GM23338 (cell line): ENCODE data around the gene CLIP2. TPM values are rescaled to one million over a fixed set of nuclear protein-coding genes. Genes with fewer than 3 reads are reported as not detected.
A peak's percentile ranks its signal among the peaks of the same experiment; 100 is the strongest.
"Not testable (repeated sequence)": the region's sequence is repeated elsewhere in the genome, so short reads cannot be mapped to it uniquely, and the experiment has no call there.

Experiments used
- ATAC-seq: fragments of 200-7000 bp; cut with Tn5 transposase; 3 replicates; pipeline ENCODE4 v1.9.1; 2020
- DNase-seq: peaks from one replicate; pipeline ENCODE4 v3.0.0-alpha.2; 2015; ENCODE audit warnings: low spot score
- H2AFZ ChIP-seq: fragments of 200-600 bp; sonication (generic); 2 replicates; pipeline ENCODE4 v1.8.0; 2016; ENCODE audit warnings: antibody characterized with exemption, mild to moderate bottlenecking, moderate library complexity
- H3F3A ChIP-seq: fragments of 200-600 bp; sonication (generic); replicated peaks from 2 replicates; pipeline ENCODE4 v1.8.0; 2017; ENCODE audit warnings: antibody characterized with exemption, mixed run types, low read depth
- H3K27ac ChIP-seq: fragments of 200-600 bp; sonication (generic); 2 replicates; pipeline ENCODE4 v1.6.1; 2016; ENCODE audit warnings: low read depth
- H3K27me3 ChIP-seq: fragments of 200-600 bp; sonication (generic); 2 replicates; pipeline ENCODE4 v1.8.0; 2016; ENCODE audit warnings: mild to moderate bottlenecking, mixed run types, moderate library complexity; ENCODE audit not compliant: insufficient read depth
- H3K36me3 ChIP-seq: fragments of 200-600 bp; sonication (generic); 2 replicates; pipeline ENCODE4 v1.8.0; 2016; ENCODE audit warnings: mild to moderate bottlenecking; ENCODE audit not compliant: insufficient read depth
- H3K4me1 ChIP-seq: fragments of 200-600 bp; sonication (generic); 2 replicates; pipeline ENCODE4 v1.8.0; 2016; ENCODE audit warnings: mild to moderate bottlenecking, moderate library complexity; ENCODE audit not compliant: insufficient read depth
- H3K4me2 ChIP-seq: fragments of 200-600 bp; sonication (generic); 2 replicates; pipeline ENCODE4 v1.7.1; 2017; ENCODE audit warnings: mixed run types
- H3K4me3 ChIP-seq: fragments of 200-600 bp; sonication (generic); 2 replicates; pipeline ENCODE4 v1.6.1; 2016; ENCODE audit warnings: mixed run types
- H3K79me2 ChIP-seq: fragments of 200-600 bp; sonication (generic); replicated peaks from 2 replicates; pipeline ENCODE4 v1.8.0; 2017; ENCODE audit warnings: mild to moderate bottlenecking; ENCODE audit not compliant: insufficient read depth
- H3K9me2 ChIP-seq: fragments of 200-600 bp; sonication (generic); 2 replicates; pipeline ENCODE4 v1.8.0; 2017; ENCODE audit not compliant: insufficient read depth
- H4K20me1 ChIP-seq: fragments of 200-600 bp; sonication (generic); replicated peaks from 2 replicates; pipeline ENCODE4 v1.8.0; 2017; ENCODE audit warnings: mild to moderate bottlenecking; ENCODE audit not compliant: insufficient read depth
- H3K27ac Mint-ChIP-seq: 2 replicates; pipeline ENCODE4 v1.8.0; 2020; ENCODE audit warnings: inconsistent platforms, mild to moderate bottlenecking, moderate library complexity, mixed read lengths
- H3K27me3 Mint-ChIP-seq: 3 replicates; pipeline ENCODE4 v1.8.0; 2022; ENCODE audit warnings: low read depth, mild to moderate bottlenecking, moderate library complexity, mixed read lengths, inconsistent platforms; ENCODE audit not compliant: insufficient read depth, poor library complexity
- H3K36me3 Mint-ChIP-seq: 3 replicates; pipeline ENCODE4 v1.8.0; 2021; ENCODE audit warnings: low read depth, mild to moderate bottlenecking, inconsistent platforms, moderate library complexity, mixed read lengths
- H3K4me1 Mint-ChIP-seq: 3 replicates; pipeline ENCODE4 v1.8.0; 2020; ENCODE audit warnings: mild to moderate bottlenecking, inconsistent platforms, mixed read lengths
- H3K4me3 Mint-ChIP-seq: 3 replicates; pipeline ENCODE4 v1.8.0; 2021; ENCODE audit warnings: moderate library complexity, mild to moderate bottlenecking, inconsistent platforms, mixed read lengths
- H3K9me3 Mint-ChIP-seq: 3 replicates; pipeline ENCODE4 v1.8.0; 2020; ENCODE audit warnings: moderate library complexity, mild to moderate bottlenecking, inconsistent platforms, mixed read lengths
- CREB1 ChIP-seq: fragments of 250-450 bp; sonication (Bioruptor Pico); IDR thresholded peaks from 2 replicates; pipeline ENCODE4 v1.5.0; 2020; ENCODE audit warnings: low read depth, mild to moderate bottlenecking, moderate library complexity
- EZH2 ChIP-seq: fragments of 200-600 bp; sonication (generic); IDR thresholded peaks from one replicate; pipeline ENCODE4 v1.8.0; 2017; ENCODE audit warnings: antibody characterized with exemption, mild to moderate bottlenecking, low read depth; ENCODE audit not compliant: unreplicated experiment
- EZH2phosphoT487 ChIP-seq: fragments of 200-600 bp; sonication (generic); IDR thresholded peaks from one replicate; pipeline ENCODE4 v1.8.1; 2018; ENCODE audit warnings: antibody characterized with exemption; ENCODE audit not compliant: unreplicated experiment
- ZNF114 ChIP-seq: fragments of 250-450 bp; sonication (Bioruptor Pico); IDR thresholded peaks from 2 replicates; pipeline ENCODE4 v1.5.0; 2020; ENCODE audit warnings: mild to moderate bottlenecking, moderate library complexity
- ZNF331 ChIP-seq: fragments of 250-450 bp; sonication (Bioruptor Pico); IDR thresholded peaks from 2 replicates; pipeline ENCODE4 v1.5.0; 2020; ENCODE audit warnings: low read depth, mild to moderate bottlenecking, moderate library complexity
- polyA plus RNA-seq: library from polyadenylated mRNA; unstranded; fragments of >200 nt; fragmentation: Nextera tagmentation; extraction: Ambion mirVana; gene quantifications from 2 replicates; pipeline ENCODE4 v1.2.1, GENCODE V29; 2016
- total RNA-seq: library from RNA; depleted of rRNA; stranded (reverse); fragments of >200 nt; shearing (Covaris generic); gene quantifications from 2 replicates; pipeline ENCODE4 v1.2.3, GENCODE V29; 2014
- TF ChIP-seq, protein P1 (sequence below), 2 experiments: fragments of 200-600 bp in 1 of 2; sonication (generic) in 1 of 2; conservative IDR thresholded peaks; 2 replicates each; pipeline versions ENCODE4 v1.5.1 to v1.6.1; 2016 to 2017; ENCODE audit warnings: antibody characterized with exemption in 2 of 2, low read depth in 2 of 2, mild to moderate bottlenecking in 2 of 2, moderate library complexity in 1 of 2
- TF ChIP-seq, protein P2 (sequence below): fragments of 250-450 bp; sonication (Bioruptor Pico); IDR thresholded peaks from 2 replicates; pipeline ENCODE4 v1.5.0; 2020; ENCODE audit warnings: mild to moderate bottlenecking, moderate library complexity

Gene CLIP2
- total and polyA plus RNA-seq, 2 experiments from 2014 or later: 8.1 to 51.9 TPM

DNA sequence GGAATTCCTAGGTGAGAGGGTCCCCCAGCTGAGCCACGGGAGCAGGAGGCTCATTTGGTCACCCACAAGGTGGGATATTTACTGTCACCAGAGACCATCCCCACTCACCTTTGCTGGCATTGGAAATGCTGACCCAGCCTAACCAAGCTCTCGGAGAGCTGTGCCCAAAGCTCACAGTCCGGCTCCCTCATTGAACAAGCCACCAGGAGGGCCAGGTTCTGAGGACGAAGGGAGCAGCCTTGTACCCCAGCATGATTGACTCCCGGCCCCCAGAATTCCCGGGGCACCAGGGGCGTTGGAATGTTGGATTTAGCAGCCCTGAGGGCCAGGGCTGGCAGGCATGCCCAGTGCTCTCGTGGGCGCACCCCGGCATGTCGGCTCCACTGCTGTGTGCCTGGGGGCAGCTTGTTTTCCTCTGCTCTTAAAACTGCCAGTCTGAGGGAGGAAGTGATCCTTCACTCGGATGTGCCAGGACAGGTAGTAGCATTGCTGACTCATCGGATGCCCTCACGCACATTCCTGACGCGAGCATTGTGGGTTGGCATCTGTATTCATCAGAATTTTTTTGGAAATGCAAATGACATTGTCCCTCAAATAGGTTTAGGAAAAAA, 23.3 kb downstream of the CLIP2 start (continued):
- TF ChIP-seq, protein P1, sequence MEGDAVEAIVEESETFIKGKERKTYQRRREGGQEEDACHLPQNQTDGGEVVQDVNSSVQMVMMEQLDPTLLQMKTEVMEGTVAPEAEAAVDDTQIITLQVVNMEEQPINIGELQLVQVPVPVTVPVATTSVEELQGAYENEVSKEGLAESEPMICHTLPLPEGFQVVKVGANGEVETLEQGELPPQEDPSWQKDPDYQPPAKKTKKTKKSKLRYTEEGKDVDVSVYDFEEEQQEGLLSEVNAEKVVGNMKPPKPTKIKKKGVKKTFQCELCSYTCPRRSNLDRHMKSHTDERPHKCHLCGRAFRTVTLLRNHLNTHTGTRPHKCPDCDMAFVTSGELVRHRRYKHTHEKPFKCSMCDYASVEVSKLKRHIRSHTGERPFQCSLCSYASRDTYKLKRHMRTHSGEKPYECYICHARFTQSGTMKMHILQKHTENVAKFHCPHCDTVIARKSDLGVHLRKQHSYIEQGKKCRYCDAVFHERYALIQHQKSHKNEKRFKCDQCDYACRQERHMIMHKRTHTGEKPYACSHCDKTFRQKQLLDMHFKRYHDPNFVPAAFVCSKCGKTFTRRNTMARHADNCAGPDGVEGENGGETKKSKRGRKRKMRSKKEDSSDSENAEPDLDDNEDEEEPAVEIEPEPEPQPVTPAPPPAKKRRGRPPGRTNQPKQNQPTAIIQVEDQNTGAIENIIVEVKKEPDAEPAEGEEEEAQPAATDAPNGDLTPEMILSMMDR (conservative IDR thresholded peaks at IDR 0.05; ENCODE audit: low read depth in 2 of 2): no peak

DNA sequence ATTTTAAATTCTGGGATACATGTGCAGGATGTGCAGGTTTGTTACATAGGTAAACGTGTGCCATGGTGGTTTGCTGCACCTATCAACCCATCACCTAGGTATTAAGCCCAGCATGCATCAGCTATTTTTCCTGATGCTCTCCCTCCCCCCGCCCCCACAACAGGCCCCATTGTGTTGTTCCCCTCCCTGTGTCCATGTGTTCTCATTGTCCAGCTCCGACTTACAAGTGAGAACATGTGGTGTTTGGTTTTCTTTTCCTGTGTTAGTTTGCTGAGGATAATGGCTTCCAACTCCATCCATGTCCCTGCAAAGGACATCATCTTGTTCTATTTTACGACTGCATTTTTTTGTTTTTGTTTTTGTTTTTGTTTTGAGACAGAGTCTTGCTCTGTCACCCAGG, 26.7 kb downstream of the CLIP2 start:
- not testable (repeated sequence) for H3F3A ChIP-seq, H3K4me3 ChIP-seq, H3K27me3 ChIP-seq, H4K20me1 ChIP-seq, H3K4me3 Mint-ChIP-seq, H3K36me3 ChIP-seq, H3K4me1 ChIP-seq, H3K9me2 ChIP-seq, H3K4me2 ChIP-seq, H3K27ac ChIP-seq, H2AFZ ChIP-seq, ATAC-seq, DNase-seq, H3K9me3 Mint-ChIP-seq
- peak overlapping the region; percentile 11; the same call in 1 of the 2 replicates for H3K27ac Mint-ChIP-seq
- peaks cover 29% of the 10 kb centered on the region for H3K36me3 Mint-ChIP-seq
- H3K27me3 Mint-ChIP-seq: peaks cover 24% of the 10 kb centered on the region
- H3K79me2 ChIP-seq: peaks cover 19% of the 10 kb centered on the region
- peaks cover 11% of the 10 kb centered on the region for H3K4me1 Mint-ChIP-seq

DNA sequence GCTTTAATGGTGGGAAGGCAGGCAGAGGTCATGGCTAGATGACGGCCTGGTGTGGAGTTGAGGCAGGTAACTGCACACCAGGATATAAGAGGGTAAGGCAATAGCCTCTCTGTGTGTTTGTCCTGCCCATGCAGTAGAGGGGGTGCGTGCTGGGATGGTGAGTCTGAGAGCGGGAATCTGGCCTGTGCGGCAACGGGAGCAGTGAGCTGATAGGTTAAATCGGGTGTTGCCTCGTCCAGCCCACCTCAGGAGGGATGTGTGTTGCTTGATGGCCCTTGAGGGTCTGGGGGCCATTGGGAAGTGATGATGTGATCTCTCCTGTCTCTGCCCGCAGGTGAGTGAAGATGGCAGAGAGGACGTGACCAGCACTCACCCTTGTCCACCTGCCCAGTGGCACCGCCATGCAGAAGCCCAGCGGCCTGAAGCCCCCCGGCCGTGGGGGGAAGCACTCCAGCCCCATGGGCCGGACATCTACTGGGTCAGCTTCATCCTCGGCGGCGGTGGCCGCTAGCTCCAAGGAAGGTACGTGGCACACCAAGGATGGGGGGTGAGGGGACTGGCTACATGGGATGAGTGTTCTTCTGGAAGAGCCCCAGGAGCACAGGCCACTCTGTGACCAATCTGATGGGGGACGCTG, 28.1 kb downstream of the CLIP2 start:
- DNase-seq (no peak), ATAC-seq (no peak)
- Mint-ChIP-seq H3K27me3 (peaks cover 22% of the 10 kb centered on the region), H3K36me3 (peaks cover 31% of the 10 kb centered on the region), H3K27ac (no peak overlapping the region), H3K4me3 (no peak overlapping the region), H3K4me1 (peaks cover 11% of the 10 kb centered on the region), H3K9me3 (no peaks in the 10 kb centered on the region)
- peaks cover 11% of the 10 kb centered on the region for H3K79me2 ChIP-seq
- no peaks in the 10 kb centered on the region for H3K27me3 ChIP-seq
- no peaks in the 10 kb centered on the region; the same call in 1 of the 2 replicates for H4K20me1 ChIP-seq
- H3K27ac ChIP-seq: no peak overlapping the region
- no peak overlapping the region for H3K4me3 ChIP-seq
- H2AFZ ChIP-seq: no peak overlapping the region
- H3F3A ChIP-seq: peaks cover 3% of the 10 kb centered on the region; the same call in 1 of the 2 replicates
- TF ChIP-seq EZH2: no peak
- TF ChIP-seq CREB1: no peak
- no peak for TF ChIP-seq EZH2phosphoT487
- no peak for TF ChIP-seq ZNF331
- TF ChIP-seq, protein P2, sequence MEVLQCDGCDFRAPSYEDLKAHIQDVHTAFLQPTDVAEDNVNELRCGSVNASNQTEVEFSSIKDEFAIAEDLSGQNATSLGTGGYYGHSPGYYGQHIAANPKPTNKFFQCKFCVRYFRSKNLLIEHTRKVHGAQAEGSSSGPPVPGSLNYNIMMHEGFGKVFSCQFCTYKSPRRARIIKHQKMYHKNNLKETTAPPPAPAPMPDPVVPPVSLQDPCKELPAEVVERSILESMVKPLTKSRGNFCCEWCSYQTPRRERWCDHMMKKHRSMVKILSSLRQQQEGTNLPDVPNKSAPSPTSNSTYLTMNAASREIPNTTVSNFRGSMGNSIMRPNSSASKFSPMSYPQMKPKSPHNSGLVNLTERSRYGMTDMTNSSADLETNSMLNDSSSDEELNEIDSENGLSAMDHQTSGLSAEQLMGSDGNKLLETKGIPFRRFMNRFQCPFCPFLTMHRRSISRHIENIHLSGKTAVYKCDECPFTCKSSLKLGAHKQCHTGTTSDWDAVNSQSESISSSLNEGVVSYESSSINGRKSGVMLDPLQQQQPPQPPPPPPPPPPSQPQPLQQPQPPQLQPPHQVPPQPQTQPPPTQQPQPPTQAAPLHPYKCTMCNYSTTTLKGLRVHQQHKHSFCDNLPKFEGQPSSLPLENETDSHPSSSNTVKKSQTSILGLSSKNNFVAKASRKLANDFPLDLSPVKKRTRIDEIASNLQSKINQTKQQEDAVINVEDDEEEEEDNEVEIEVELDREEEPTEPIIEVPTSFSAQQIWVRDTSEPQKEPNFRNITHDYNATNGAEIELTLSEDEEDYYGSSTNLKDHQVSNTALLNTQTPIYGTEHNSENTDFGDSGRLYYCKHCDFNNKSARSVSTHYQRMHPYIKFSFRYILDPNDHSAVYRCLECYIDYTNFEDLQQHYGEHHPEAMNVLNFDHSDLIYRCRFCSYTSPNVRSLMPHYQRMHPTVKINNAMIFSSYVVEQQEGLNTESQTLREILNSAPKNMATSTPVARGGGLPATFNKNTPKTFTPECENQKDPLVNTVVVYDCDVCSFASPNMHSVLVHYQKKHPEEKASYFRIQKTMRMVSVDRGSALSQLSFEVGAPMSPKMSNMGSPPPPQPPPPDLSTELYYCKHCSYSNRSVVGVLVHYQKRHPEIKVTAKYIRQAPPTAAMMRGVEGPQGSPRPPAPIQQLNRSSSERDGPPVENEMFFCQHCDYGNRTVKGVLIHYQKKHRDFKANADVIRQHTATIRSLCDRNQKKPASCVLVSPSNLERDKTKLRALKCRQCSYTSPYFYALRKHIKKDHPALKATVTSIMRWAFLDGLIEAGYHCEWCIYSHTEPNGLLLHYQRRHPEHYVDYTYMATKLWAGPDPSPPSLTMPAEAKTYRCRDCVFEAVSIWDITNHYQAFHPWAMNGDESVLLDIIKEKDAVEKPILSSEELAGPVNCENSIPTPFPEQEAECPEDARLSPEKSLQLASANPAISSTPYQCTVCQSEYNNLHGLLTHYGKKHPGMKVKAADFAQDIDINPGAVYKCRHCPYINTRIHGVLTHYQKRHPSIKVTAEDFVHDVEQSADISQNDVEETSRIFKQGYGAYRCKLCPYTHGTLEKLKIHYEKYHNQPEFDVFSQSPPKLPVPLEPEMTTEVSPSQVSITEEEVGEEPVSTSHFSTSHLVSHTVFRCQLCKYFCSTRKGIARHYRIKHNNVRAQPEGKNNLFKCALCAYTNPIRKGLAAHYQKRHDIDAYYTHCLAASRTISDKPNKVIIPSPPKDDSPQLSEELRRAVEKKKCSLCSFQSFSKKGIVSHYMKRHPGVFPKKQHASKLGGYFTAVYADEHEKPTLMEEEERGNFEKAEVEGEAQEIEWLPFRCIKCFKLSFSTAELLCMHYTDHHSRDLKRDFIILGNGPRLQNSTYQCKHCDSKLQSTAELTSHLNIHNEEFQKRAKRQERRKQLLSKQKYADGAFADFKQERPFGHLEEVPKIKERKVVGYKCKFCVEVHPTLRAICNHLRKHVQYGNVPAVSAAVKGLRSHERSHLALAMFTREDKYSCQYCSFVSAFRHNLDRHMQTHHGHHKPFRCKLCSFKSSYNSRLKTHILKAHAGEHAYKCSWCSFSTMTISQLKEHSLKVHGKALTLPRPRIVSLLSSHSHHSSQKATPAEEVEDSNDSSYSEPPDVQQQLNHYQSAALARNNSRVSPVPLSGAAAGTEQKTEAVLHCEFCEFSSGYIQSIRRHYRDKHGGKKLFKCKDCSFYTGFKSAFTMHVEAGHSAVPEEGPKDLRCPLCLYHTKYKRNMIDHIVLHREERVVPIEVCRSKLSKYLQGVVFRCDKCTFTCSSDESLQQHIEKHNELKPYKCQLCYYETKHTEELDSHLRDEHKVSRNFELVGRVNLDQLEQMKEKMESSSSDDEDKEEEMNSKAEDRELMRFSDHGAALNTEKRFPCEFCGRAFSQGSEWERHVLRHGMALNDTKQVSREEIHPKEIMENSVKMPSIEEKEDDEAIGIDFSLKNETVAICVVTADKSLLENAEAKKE: no peak
- TF ChIP-seq ZNF114: no peak
- H3K4me1 ChIP-seq: peaks cover 4% of the 10 kb centered on the region
- H3K9me2 ChIP-seq: no peaks in the 10 kb centered on the region
- H3K36me3 ChIP-seq: no peaks in the 10 kb centered on the region
- H3K4me2 ChIP-seq: no peak overlapping the region
